Pancreas (tissue), 10 donors: ENCODE data around the gene MT1G. TPM values are rescaled to one million over a fixed set of nuclear protein-coding genes. Genes with fewer than 3 reads are reported as not detected.
A peak's percentile ranks its signal among the peaks of the same experiment; 100 is the strongest.

Source experiments
- ATAC-seq, 4 donors: fragments of 200-7000 bp; cut with Tn5 transposase; one replicate each; pipeline versions ENCODE4 v1.8.0 to v1.9.1; 2020; ENCODE audit warnings: mild to moderate bottlenecking in 4 of 4, moderate library complexity in 4 of 4
- DNase-seq, 6 donors: peaks; one replicate each; pipeline ENCODE4 v3.0.0-alpha.2; 2020
- FAIRE-seq: peaks from 2 replicates; lab custom pipeline; 2012; peaks lifted over from hg19 to GRCh38; lab: Jason Lieb, UNC
- H3K27ac ChIP-seq, 4 donors: fragments of 200-600 bp; sonication (generic); 1 replicate in 3 of 4; 2 replicates in 1 of 4; pipeline versions ENCODE4 v1.5.0 to v1.8.0; 2020
- H3K27me3 ChIP-seq, 4 donors: fragments of 200-600 bp; one replicate each; pipeline ENCODE4 v1.8.0; 2021
- H3K36me3 ChIP-seq, 3 donors: fragments of 200-600 bp; sonication (generic) in 1 of 3; one replicate each; pipeline versions ENCODE4 v1.5.0 to v1.8.0; 2020 to 2021
- H3K4me1 ChIP-seq, 3 donors: fragments of 200-600 bp; one replicate each; pipeline ENCODE4 v1.8.0; 2021
- H3K4me3 ChIP-seq, 4 donors: fragments of 200-600 bp; sonication (generic) in 2 of 4; one replicate each; pipeline versions ENCODE4 v1.5.0 to v1.8.0; 2020 to 2021
- H3K9me3 ChIP-seq, 4 donors: fragments of 200-600 bp; one replicate each; pipeline ENCODE4 v1.8.0; 2021
- WGBS, 2 donors: extraction: QIAGEN DNeasy Blood & Tissue Kit; methylation state at CpG; one replicate each; pipeline ENCODE4 v1.1.7; 2013; 5-methylcytosine and 5-hydroxymethylcytosine counted together
- intact Hi-C, 3 donors: fragments of 100-400 bp; cut with DNase I; formaldehyde crosslinking; loops; one replicate each; pipeline versions ENCODE4 v1.11.1 to v1.14.2; 2022
- polyA plus RNA-seq, 2 donors: library from polyadenylated mRNA; stranded (reverse); fragments of 200-250 nt; gene quantifications; one replicate each; pipeline ENCODE4 v1.2.3, GENCODE V29; 2013
- total RNA-seq, 6 donors: library from RNA; stranded (reverse); fragmentation: NEBNext Ultra II Directional in 4 of 6; extraction: Animal tissue kit (Norgen Biotek cat#: 25700) in 4 of 6; gene quantifications; one replicate each; pipeline versions ENCODE4 v1.2.1 to v1.2.4, GENCODE V29; 2021 to 2023
- TF ChIP-seq, protein P1 (sequence below), 4 donors: fragments of 200-600 bp; sonication (generic) in 3 of 4; IDR thresholded peaks; one replicate each; pipeline versions ENCODE4 v1.5.0 to v1.8.0; 2021; ENCODE audit warnings: antibody characterized with exemption in 4 of 4
- donor health status: healthy with polysubstance abuse.
- donor health status: DM: no; HTN: no; CAD: no; lungs with moderate emphysema.
- donor health status: DM: no; HTN: no; CAD: no.
- donor health status: control.
- donor health status: control.
- donor health status: Bipolar disorder and iron deficiency.
- donor health status: DM: yes; HTN: yes; CAD: no.
- donor health status: DM: no; HTN: no; CAD: no.
- donor health status: DM: no; HTN: no; CAD: no.
- donor health status: DM: yes; HTN: yes; CAD: no.

Gene MT1G
- total and polyA plus RNA-seq, 8 donors = 76.9 to 766 (median 195) TPM

GRCh38 chr16:56635441-56635967 is 32.4 kb downstream of the MT1G start:
- peaks cover 0 to 12% (median 8%) of the 10 kb centered on the region in 3 donors for H3K4me1 ChIP-seq
- no peak for FAIRE-seq
- 74 to 81% methylated on average over 24 to 40 of the region's 40 CpGs for WGBS, 2 donors
- no peaks in the 10 kb centered on the region for H3K27me3 ChIP-seq
- DNase-seq = no peak
- no peak overlapping the region for H3K27ac ChIP-seq
- intact Hi-C loops = no loop called here
- TF ChIP-seq, protein P1, sequence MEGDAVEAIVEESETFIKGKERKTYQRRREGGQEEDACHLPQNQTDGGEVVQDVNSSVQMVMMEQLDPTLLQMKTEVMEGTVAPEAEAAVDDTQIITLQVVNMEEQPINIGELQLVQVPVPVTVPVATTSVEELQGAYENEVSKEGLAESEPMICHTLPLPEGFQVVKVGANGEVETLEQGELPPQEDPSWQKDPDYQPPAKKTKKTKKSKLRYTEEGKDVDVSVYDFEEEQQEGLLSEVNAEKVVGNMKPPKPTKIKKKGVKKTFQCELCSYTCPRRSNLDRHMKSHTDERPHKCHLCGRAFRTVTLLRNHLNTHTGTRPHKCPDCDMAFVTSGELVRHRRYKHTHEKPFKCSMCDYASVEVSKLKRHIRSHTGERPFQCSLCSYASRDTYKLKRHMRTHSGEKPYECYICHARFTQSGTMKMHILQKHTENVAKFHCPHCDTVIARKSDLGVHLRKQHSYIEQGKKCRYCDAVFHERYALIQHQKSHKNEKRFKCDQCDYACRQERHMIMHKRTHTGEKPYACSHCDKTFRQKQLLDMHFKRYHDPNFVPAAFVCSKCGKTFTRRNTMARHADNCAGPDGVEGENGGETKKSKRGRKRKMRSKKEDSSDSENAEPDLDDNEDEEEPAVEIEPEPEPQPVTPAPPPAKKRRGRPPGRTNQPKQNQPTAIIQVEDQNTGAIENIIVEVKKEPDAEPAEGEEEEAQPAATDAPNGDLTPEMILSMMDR (IDR thresholded peaks at IDR 0.05) = no peak
- no peak overlapping the region for H3K4me3 ChIP-seq
- no peak for ATAC-seq
- no peaks in the 10 kb centered on the region for H3K36me3 ChIP-seq
- H3K9me3 ChIP-seq = no peaks in the 10 kb centered on the region

- TF ChIP-seq, protein P1 (IDR thresholded peaks at IDR 0.05) = no peak
- 74 to 75% methylated on average over 47 of the region's 47 CpGs for WGBS, 2 donors
- Histone ChIP-seq H3K36me3 (no peaks in the 10 kb centered on the region), H3K27me3 (no peaks in the 10 kb centered on the region), H3K27ac (no peak overlapping the region), H3K4me3 (no peak overlapping the region), H3K9me3 (no peaks in the 10 kb centered on the region), H3K4me1 (peaks cover 0 to 12% (median 8%) of the 10 kb centered on the region in 3 donors)
- DNase-seq = no peak
- intact Hi-C loops = no loop called here
- ATAC-seq = no peak
- FAIRE-seq = no peak
Observed at GRCh38 chr16:56634715-56635440, 33.0 kb downstream of the MT1G start.

DNA sequence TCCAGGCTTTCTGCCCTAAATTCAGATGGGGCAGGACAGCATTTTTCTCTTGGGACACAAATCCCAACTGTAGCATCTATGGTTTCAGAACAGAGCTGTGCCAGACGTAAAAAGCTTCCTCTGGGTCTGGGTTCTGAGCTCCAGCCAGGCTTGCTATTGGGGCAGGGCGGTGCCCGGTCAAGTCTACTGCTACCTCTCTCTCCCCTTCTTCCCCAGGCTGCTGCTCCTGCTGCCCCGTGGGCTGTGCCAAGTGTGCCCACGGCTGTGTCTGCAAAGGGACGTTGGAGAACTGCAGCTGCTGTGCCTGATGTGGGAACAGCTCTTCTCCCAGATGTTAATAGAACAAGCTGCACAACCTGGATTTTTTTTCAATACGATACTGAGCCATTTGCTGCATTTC is 34.3 kb downstream of the MT1G start:
- intact Hi-C loops = no loop called here
- no peaks in the 10 kb centered on the region for H3K27me3 ChIP-seq
- H3K36me3 ChIP-seq = no peaks in the 10 kb centered on the region
- no peak for ATAC-seq
- no peak for DNase-seq
- TF ChIP-seq, protein P1 (IDR thresholded peaks at IDR 0.05) = no peak
- FAIRE-seq = no peak
- H3K9me3 ChIP-seq = no peaks in the 10 kb centered on the region
- no peak overlapping the region for H3K27ac ChIP-seq
- H3K4me3 ChIP-seq = no peak overlapping the region
- 61 to 67% methylated on average over 7 of the region's 7 CpGs for WGBS, 2 donors
- peaks cover 0 to 3% (median 1%) of the 10 kb centered on the region in 3 donors for H3K4me1 ChIP-seq

DNA sequence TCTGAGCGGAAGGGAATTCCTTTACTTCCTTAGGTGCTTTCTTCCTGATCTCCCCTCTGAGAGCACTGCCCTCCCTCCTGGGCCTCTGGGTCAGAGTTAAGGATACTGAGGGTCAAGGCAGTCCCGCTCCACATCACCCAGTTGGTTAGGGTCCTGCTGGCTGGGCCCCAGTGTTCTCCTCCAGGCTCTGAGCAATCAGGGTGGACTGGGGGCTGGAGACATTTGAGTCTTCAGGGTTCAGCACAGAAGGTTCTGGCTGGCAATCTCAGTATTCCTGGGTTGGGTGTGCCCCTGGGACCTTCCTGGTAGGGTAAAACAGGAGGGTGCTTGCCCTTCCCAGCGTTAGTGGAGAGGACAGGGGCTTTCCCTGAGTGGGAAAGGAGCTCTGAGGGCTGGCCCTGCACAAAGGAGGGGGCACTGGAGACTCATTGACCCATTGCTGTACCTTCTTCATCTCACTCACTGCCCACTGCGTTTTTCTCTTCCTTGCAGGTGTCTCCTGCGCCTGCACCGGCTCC is 35.0 kb downstream of the MT1G start:
- 36 to 47% methylated on average over 6 of the region's 6 CpGs for WGBS, 2 donors
- intact Hi-C loops = no loop called here

More for the DNA sequence above, 35.0 kb downstream of the MT1G start:
- Histone ChIP-seq H3K4me3 (peak overlapping the region; percentile 24 to 65 (median 50)), H3K27ac (peak overlapping the region; percentile 64 to 74 (median 68)), H3K9me3 (no peaks in the 10 kb centered on the region), H3K36me3 (no peaks in the 10 kb centered on the region), H3K27me3 (no peaks in the 10 kb centered on the region), H3K4me1 (peaks cover 0 to 2% (median 0%) of the 10 kb centered on the region in 3 donors)
- peak; percentile 5 to 33 (median 13) for ATAC-seq
- TF ChIP-seq, protein P1 (IDR thresholded peaks at IDR 0.05) = no peak
- FAIRE-seq = no peak
- no peak for DNase-seq
